ENCODE results near the gene CYREN.
"Not testable (repeated sequence)": the region's sequence is repeated elsewhere in the genome, so short reads cannot be mapped to it uniquely, and the experiment has no call there.

Gene CYREN

GRCh38 chr7:135158141-135158655, 12.3 kb downstream of the CYREN start:
- DNase-seq: no peak

GRCh38 chr7:135156290-135156689, 14.2 kb downstream of the CYREN start:
- DNase-seq: no peak

- DNase-seq: no peak
Measured at GRCh38 chr7:135154734-135155133, 15.8 kb downstream of the CYREN start.

GRCh38 chr7:135152442-135152841, 18.1 kb downstream of the CYREN start:
- no peak for DNase-seq

GRCh38 chr7:135151533-135151932, 19.0 kb downstream of the CYREN start:
- no peak for DNase-seq

GRCh38 chr7:135151132-135151531, 19.4 kb downstream of the CYREN start:
- no peak for DNase-seq

GRCh38 chr7:135150072-135150782, 20.3 kb downstream of the CYREN start:
- DNase-seq: no peak

- DNase-seq: no peak
Measured at GRCh38 chr7:135147899-135148721, 22.4 kb downstream of the CYREN start, which contains the start of gene TMEM140. Gene TMEM140 (plus strand): TSS chr7:135148072. CDS start chr7:135164442, 16,370 bp downstream.

GRCh38 chr7:135147341-135147898, 23.1 kb downstream of the CYREN start:
- DNase-seq: no peak

GRCh38 chr7:135143885-135144668, 26.4 kb downstream of the CYREN start:
- no peak for DNase-seq

- DNase-seq: no peak
Measured at GRCh38 chr7:135129579-135129978, 40.9 kb downstream of the CYREN start.

- DNase-seq: no peak
Measured at GRCh38 chr7:135128931-135129330, 41.6 kb downstream of the CYREN start.

- not testable (repeated sequence) for DNase-seq
Measured at GRCh38 chr7:135124631-135125030, 45.9 kb downstream of the CYREN start.

GRCh38 chr7:135121868-135122267, 48.6 kb downstream of the CYREN start:
- DNase-seq: no peak

GRCh38 chr7:135117096-135117495, 53.4 kb downstream of the CYREN start:
- DNase-seq: no peak
